Lung microvascular endothelial cell (primary cell): Measurements from ENCODE around the gene MS4A4E. TPM values are rescaled to one million over a fixed set of nuclear protein-coding genes. Genes with fewer than 3 reads are reported as not detected.
A peak's percentile ranks its signal among the peaks of the same experiment; 100 is the strongest.
"Not testable (repeated sequence)": the region's sequence is repeated elsewhere in the genome, so short reads cannot be mapped to it uniquely, and the experiment has no call there.

Experiments
- DNase-seq, 2 donors: peaks; one replicate each; pipeline versions ENCODE4 v3.0.0 to v3.0.0-alpha.2; 2010; ENCODE audit warnings: low read depth in 2 of 2
- total RNA-seq: library from RNA; depleted of rRNA; stranded (reverse); fragments of >200 nt; gene quantifications from 2 replicates; pipeline ENCODE4 v1.2.1, GENCODE V29; 2014

The MS4A4E gene
- total RNA-seq, 1 donor from 2014 or later = not detected

DNA sequence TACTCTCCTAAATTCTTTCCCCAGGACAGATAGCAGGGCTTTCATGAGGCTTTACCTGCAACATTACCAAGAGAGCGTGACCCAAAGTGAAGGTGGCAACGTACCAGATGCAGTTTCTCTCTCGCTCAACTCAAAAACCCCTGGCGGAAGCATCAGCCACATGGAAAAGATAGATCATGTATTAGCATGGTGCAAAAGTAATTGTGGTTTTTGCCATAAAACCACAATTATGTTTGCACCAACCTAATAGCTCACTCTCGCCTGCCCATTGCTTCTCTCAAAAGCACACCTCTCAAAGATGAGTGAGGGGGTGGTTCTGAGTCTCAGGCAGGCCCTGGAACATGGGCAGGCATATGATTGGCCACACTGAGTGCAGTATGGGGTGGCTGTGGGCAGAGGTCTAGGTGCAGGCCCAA lies 67.1 kb downstream of the MS4A4E start:
- no peak for DNase-seq

DNA sequence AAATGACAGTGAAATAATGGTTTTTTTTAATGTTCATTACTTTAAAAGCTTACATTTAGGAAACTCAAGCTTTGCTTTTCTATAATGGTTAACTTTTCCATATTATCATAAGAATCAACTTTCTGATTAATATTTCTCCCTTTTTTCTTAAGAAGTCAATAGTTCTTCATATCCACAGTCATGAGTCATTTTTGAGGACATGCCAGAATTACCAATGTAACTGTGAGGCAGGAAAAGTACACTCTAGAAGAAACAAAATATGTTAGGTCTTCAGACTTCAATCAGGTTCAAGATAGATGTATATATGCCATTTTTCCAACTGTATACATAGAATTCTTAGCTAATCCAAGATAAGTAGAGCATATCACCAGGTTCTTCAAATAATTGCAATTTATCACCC lies 70.9 kb downstream of the MS4A4E start:
- no peak for DNase-seq

DNA sequence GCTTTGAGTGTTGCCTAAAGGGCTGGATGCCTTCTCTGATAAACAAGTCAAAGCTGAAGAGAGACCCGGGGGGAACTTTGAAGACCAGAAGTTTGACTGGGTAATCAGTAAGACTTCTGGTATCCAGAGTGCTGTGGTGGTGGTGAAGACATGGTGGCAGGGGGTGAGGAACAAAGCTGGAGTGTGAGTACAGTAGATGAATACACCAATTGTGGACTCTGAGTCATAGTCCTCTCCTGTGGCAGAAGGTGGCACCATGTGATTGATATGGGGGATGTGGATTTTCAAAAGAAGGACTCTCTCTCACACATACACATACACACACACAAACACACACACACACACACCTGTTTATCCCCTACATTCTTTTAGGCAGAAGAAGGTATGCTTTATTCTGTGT lies 72.4 kb downstream of the MS4A4E start:
- DNase-seq = no peak

DNA sequence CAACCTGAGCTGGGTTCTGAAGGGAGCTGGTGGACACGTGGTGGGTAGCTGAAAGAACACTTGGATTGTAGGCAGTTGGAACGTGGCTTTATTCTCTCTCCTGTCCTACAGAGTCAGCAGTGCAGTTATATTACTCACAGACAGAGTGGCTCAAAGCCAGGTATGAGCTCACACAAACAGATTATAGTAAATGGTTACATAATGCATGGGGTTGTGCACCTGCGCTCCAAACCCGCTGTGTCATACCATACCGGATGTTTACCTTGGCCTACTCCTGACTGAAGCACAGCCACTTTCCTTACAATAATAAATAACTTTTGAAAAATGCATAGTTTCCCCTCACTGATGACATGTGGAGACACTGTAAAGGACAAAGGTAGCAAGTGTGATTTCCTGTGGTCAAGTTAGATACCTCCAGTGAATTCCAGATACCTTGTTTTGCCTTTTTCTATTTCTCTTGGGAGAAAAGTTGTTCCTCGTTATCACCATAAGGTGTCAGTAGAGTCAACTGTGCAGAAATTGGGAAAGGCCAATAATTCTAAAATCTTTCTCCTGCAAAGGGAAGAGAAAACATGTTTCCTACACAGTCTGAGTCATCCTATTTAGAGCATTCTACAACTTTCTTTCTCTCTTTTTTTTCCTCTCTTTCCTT lies 73.5 kb downstream of the MS4A4E start:
- DNase-seq = peak; percentile 89 to 100

DNA sequence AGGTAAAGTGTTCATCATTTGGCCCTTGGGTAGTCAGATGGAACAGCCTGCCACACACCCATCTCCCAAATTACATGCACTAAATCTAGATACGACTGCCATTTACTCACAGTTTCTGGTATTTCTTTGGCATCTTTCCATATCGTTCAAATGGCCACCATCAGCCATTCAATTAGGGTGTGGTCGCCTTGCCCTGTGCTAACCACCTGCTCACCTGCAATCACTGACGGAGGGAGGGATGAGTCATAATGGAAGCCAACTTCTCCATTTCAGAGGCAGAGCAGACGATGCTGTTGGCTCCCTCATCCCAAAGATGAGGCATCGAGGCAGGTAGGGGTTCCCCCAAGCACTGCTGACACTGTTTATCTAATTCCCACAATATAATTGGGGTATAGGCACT lies 74.6 kb downstream of the MS4A4E start:
- no peak for DNase-seq

DNA sequence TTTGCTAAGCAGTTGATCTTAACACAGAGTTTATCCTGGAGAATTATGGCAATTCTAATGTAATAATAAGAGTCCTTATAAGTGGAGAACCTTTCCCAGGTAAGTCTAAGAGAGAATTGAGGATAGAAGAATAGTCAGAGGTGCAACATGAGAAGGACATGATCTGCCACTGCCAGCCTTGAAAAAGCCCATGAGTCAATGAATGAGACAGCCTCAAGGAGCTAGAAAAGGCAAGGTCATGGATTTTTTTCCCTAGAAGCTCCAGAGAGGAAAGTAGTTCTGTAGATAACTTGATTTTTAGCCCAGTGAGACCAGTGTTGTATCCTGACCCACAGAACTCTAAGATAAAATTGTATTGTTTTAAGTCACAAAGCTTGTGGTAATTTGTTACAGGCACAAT lies 77.0 kb downstream of the MS4A4E start:
- DNase-seq = no peak

DNA sequence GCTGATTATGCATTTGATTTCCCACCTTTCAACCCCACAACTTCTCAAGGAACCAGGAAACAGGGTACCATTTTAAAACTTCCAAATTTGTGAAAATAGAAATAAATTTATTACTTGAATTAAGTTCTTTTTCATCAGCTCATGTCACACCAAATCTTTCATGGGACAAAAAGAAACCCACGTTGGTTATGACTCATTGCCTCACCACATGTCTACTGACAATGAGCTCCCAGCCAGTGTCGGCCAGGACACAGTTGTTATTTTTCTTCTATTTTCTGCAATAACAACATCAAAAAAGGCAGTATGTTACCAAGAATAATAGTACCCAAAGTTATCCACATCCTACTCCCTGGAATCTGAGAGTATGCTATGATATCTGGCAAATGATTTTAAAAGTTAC lies 77.4 kb downstream of the MS4A4E start:
- DNase-seq = peak; percentile 29 to 80

DNA sequence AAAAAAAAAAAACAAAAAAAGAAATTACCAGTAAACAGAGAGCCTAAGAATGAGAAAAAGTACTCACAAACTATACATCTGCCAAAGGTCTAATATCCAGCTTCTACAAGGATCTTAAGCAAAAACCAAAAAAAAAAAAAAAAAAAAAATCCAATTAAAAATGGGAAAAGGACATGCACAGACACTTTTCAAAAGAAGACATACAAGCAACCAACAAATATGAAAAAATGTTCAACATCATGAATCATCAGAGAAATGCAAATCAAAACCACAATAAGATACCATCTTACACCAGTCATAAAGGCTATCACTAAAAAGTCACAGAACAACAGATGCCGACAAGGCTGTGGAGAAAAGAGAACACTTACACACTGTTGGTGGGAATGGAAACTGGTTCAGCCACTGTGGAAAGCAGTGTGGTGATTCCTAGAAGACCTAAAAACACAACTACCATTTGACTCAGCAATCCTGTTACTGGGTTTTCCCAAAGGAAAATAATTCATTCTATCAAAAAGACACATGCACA lies 78.3 kb downstream of the MS4A4E start:
- DNase-seq = no peak

DNA sequence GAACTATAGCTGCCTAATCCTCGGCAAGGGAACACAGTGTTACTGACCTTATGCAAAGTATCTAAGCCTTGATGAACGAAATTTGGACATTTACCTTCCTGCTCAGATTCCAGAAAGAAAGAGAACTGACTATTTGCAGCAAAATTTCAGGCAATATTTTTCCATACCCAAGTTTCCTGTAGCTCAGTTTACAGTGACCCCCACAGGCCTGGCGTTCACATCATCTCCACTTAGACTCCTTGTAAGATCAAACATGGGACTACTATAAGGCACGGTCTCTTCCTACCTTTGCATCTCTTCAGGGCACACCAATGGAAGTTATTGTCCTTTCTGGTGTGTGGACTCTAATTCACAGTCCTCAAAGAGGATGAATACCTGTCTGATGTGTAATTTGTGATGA lies 81.2 kb downstream of the MS4A4E start:
- DNase-seq = no peak

DNA sequence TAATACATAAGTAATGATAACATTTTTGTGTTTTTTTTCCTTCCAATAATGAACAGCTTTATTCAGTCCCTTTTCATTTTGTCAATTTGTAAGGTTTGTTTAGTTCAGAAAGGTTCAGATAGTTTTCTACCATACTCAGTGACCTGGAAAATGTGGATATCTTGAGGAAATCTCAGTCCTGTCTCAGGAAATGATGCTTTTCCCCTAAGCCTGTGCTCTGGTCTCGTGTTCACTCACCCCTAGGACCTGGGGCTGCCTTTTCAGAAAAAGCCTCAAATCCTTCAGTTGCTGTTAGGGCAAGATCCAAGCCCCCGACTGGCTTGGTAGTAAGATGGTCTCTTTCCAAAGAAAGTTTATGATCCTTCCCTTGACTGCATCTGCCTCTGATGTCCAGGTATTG lies 81.8 kb downstream of the MS4A4E start:
- peak in 1 of 2 donors; percentile 48 for DNase-seq

DNA sequence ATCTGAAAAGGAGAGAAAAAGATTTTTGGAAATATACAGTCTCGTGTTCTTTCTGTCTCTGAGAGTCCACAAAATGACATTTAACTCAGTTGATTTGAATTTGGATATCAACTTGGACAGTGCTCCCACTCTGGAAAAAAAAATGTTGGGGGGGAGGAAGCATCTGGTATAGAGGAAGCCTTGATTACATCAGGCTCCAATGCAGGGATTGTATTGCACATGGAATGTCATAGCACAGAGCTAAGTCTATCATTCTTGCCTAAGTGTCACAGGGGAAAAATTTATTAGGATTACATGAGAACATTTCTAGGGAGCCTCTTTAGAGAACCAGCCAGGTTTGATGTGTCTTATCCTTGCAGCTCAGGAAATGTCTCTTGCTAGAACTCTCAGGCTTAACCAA lies 83.1 kb downstream of the MS4A4E start:
- DNase-seq = peak; percentile 62 to 93

DNA sequence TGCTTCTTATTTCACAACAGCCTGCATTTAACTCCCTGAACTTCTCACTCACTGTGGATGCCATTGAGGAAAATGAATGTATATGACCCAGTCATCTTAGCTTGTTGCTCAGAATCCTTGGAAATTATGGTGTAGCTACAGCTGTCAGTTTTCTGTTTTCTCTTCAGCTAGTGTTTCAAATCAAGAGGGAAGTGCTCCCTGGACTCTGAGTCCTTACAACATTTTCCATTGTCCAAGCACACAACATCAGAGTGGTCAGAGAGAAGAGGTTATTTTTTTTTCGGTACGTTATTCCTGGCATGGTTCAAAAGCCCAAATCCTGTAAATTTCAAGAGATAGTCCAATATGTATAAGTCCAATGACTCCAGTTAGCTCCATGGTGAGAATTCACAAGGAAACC lies 83.7 kb downstream of the MS4A4E start:
- DNase-seq = peak in 1 of 2 donors; percentile 59

DNA sequence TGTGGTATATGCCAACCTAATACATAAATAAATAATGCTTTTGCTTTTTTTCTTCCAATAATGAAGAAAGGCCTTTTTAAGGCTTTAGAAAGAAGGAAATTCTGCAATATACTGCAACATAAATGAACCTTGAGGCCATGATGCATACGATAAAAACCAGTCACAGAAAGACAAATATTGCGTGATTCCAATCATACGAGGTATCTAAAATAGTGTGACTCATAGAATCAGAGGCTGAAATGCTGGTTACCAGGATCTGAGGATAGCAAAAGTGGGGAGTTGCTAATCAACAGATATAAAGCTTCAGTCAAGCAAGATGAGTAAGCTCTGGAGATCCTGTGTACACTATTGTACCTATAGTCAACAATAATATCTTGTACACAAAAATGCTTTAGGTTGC lies 84.3 kb downstream of the MS4A4E start:
- DNase-seq = no peak

DNA sequence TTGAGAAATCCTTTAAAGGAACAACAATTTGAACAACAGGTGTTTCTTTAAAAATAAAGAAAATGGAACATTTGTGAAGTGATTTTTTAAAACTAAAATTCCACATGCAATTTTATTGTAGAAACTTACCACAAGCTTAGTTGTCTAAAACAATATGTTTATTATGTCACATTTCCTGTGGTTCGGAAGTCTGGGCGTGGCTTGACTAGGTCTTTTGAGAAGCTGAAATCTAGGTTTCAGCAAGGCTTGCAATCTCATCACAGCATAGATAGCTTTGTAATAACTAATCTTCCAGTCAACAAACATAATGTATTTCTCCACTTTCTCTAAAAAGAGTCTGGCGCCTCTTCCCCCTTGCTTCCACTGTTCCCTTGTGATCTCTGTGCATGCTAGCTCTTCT lies 87.0 kb downstream of the MS4A4E start:
- DNase-seq = no peak

DNA sequence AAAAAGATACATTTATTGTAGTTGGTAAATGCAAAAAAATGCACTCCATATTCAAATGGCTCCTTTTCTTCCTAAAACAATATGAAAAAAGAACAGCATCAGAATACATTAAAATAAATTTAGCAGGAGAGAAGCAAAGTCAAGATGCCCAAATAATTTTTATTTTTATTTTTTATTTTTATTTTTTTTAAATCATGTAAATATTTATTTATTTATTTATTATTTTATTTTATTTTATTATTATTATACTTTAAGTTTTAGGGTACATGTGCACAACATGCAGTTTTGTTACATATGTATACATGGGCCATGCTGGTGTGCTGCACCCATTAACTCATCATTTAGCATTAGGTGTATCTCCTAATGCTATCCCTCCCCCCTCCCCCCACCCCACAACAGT lies 90.2 kb downstream of the MS4A4E start:
- not testable (repeated sequence) for DNase-seq

DNA sequence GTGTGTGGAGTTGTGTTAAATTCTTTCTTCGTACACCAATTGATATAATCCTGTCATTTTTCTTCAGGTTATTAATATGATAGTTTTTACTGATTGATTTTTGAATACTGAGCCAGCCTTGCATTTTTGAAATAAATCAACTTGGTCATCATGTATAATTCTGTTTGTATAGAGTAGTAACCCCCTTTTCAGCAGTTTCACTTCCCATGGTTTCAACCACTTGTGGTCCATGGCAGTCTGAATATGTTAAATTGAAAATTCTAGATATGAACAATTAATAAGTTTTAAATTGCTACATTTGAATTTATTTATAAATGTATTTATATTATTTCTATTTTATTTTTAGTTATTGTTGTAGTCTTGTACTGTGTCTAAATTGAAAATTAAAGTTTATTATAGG lies 92.7 kb downstream of the MS4A4E start:
- DNase-seq = no peak

Other genes with a start within 250 kb of the MS4A4E start
- not detected in 2 replicates for gene OOSP4B, start 226.0 kb downstream of the MS4A4E start, total RNA-seq
- gene OOSP2, start 202.7 kb downstream of the MS4A4E start, total RNA-seq = not detected in 2 replicates
- not detected in 2 replicates for gene MS4A3, start 186.5 kb downstream of the MS4A4E start, total RNA-seq
- not detected in 2 replicates for gene MS4A2, start 154.5 kb downstream of the MS4A4E start, total RNA-seq
- gene MS4A6A, start 60.1 kb downstream of the MS4A4E start, total RNA-seq = 0.22 TPM in 1 of 2 replicates, not detected in the other
- not detected in 2 replicates for gene MS4A4A, start 37.5 kb upstream of the MS4A4E start, total RNA-seq
- not detected in 2 replicates for gene MS4A6E, start 84.1 kb upstream of the MS4A4E start, total RNA-seq
- not detected in 2 replicates for gene MS4A7, start 135.4 kb upstream of the MS4A4E start, total RNA-seq
- gene MS4A14, start 153.3 kb upstream of the MS4A4E start, total RNA-seq = not detected in 2 replicates
- gene MS4A5, start 186.4 kb upstream of the MS4A4E start, total RNA-seq = not detected in 2 replicates
- gene MS4A1, start 212.7 kb upstream of the MS4A4E start, total RNA-seq = not detected in 2 replicates
- gene MS4A12, start 249.6 kb upstream of the MS4A4E start, total RNA-seq = not detected in 2 replicates